ENCODE measurements around the gene FOXK2. TPM values are rescaled to one million over a fixed set of nuclear protein-coding genes. Genes with fewer than 3 reads are reported as not detected.

FOXK2 gene
- total RNA-seq, 1 experiment from 2014 or later = 72.0 TPM

DNA sequence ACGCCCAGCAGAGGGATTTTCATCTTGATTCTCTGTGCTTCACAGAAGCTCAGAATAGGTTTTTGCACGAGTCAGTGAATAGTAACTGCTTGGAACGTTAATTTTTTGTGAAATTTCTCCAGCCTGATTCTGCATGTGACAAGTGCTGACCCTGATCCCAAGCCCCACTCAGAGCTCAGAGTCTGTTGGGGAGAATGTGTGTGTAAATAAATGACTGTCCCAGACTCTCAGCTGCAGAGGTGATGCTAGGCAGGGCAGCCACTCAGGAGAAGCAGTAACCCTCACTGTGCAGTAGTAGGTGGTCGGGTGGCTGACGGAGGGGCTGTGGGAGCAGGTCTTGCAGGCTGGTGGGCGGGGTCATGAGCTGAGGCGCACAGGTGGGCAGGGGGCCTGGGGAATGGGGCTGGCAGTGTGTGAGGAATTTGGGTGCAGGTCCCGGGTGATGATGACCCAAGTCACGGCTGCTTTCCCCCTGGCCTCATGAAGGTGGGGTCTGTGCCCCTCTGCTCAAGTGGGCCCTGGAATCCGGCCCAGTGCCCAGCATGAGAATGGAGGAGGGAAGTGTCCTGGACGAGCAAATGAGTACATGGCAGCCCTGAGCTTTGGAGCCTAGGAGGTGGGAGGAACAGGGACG lies 16.3 kb upstream of the FOXK2 start:
- Histone ChIP-seq H3K9me3 (ENCODE audit: control insufficient read depth, low read depth, low read length) (no peaks in the 10 kb centered on the region), H3K14ac (ENCODE audit: insufficient read depth, low read length) (no peak overlapping the region), H3K79me2 (ENCODE audit: insufficient read depth, low read length) (no peaks in the 10 kb centered on the region), H2BK20ac (ENCODE audit: low read depth, low read length, poor library complexity, severe bottlenecking) (no peak overlapping the region), H2AK5ac (ENCODE audit: insufficient read length, low read length) (no peak overlapping the region), H3K9ac (ENCODE audit: extremely low read depth, insufficient read length, low read length) (no peak overlapping the region), H2BK12ac (ENCODE audit: insufficient read length, low read depth, low read length) (no peak overlapping the region), H3K27me3 (ENCODE audit: insufficient read depth, low read length) (no peaks in the 10 kb centered on the region), H3K4ac (ENCODE audit: low read depth, low read length) (no peak overlapping the region), H4K20me1 (ENCODE audit: control insufficient read depth, insufficient read depth, insufficient read length) (no peaks in the 10 kb centered on the region), H2BK5ac (ENCODE audit: insufficient read length, low read length) (no peak overlapping the region), H3K56ac (ENCODE audit: insufficient read length, low read depth, low read length) (no peak overlapping the region), H3K27ac (ENCODE audit: insufficient read length, low read depth, low read length) (no peak overlapping the region), H3T11ph (ENCODE audit: low read length) (no peak overlapping the region), H4K91ac (ENCODE audit: insufficient read length, low read depth, low read length) (no peak overlapping the region), H4K5ac (ENCODE audit: insufficient read length, low read depth, low read length) (no peak overlapping the region), H2BK15ac (ENCODE audit: low read depth, low read length) (no peak overlapping the region), H3K23me2 (ENCODE audit: insufficient read length, low read depth, low read length, poor library complexity, severe bottlenecking) (no peaks in the 10 kb centered on the region), H3K23ac (ENCODE audit: insufficient read length, low read depth, low read length) (no peak overlapping the region), H4K8ac (replicated peaks; ENCODE audit: insufficient read length, low read depth, low read length) (no peak overlapping the region), H2AFZ (ENCODE audit: low read length) (no peak overlapping the region), H2BK120ac (ENCODE audit: low read depth, low read length, poor library complexity, severe bottlenecking) (no peak overlapping the region), H3K79me1 (ENCODE audit: insufficient read depth, low read depth, low read length, poor library complexity, severe bottlenecking) (no peaks in the 10 kb centered on the region), H3K4me1 (ENCODE audit: insufficient read depth, low read length) (no peaks in the 10 kb centered on the region), H3K18ac (ENCODE audit: insufficient read length, low read depth, low read length) (no peak overlapping the region), H3K4me2 (ENCODE audit: insufficient read depth, insufficient read length, low read length) (no peak overlapping the region)
- Mint-ChIP-seq H3K27ac (no peak overlapping the region), H3K36me3 (ENCODE audit: insufficient read depth in 1 of 3, low read depth in 3 of 3) (no peaks in the 10 kb centered on the region), H3K4me1 (peaks cover 3 to 8% of the 10 kb centered on the region in 2 experiments), H3K9me3 (peaks cover 0 to 3% of the 10 kb centered on the region in 2 experiments; a peak in 1 of 5 replicates), H3K4me3 (no peak overlapping the region; a peak in 1 of 5 replicates), H3K27me3 (ENCODE audit: low read depth) (peaks cover 28% of the 10 kb centered on the region)
- TF ChIP-seq CTCF (conservative IDR thresholded peaks at IDR 0.05) = no peak
- no peak for DNase-seq
- no CpG with 5 or more reads among the region's 12 CpGs for WGBS (ENCODE audit: extremely low coverage, insufficient read length, low lambda C conversion rate)

Measured in H9 (cell line).